ENCODE results near the gene SATB1. TPM values are rescaled to one million over a fixed set of nuclear protein-coding genes. Genes with fewer than 3 reads are reported as not detected.

The SATB1 gene
- polyA plus RNA-seq, 1 donor = 44.9 TPM

GRCh38 chr3:18431266-18431665 is 6.1 kb upstream of the SATB1 start:
- no peak for DNase-seq (ENCODE audit: low read depth)

DNA sequence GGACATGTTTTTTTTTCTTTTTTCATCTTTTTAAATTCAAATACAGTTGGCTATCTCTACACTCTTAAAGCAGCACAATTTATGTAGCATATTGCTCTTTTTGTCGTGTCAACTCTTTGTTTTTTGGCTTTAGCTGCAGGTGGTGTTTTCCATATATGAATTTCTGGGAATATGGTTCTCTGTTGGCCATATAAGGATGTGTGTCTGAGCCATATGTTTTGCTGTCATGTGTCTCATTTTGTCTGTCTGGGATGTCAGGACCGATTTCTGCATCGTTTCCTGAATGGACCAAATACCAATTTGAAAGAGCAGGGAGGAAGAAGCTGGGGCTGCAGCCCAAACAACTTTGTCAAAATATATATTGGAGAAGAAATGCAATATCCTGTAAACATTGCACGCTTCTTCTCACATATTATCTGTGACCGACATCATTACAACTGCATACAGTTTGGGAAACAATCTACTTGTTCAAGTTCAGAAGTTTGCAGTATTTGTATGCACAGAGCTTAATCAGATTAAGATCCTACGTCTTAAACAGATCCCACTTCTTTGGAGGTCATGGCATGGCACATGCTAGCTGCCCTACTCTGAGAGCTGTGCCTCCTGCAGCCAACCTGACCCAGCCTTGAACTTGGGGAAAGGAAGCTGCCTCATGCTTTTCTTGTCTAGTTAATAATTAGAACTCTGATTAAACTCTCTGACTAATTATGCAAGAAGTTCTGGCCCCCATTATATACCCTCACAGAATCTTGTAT is 4.0 kb upstream of the SATB1 start:
- DNase-seq (ENCODE audit: low read depth) = no peak

- no peak for DNase-seq (ENCODE audit: low read depth)
Observed at GRCh38 chr3:18428036-18428435, 2.9 kb upstream of the SATB1 start.

DNA sequence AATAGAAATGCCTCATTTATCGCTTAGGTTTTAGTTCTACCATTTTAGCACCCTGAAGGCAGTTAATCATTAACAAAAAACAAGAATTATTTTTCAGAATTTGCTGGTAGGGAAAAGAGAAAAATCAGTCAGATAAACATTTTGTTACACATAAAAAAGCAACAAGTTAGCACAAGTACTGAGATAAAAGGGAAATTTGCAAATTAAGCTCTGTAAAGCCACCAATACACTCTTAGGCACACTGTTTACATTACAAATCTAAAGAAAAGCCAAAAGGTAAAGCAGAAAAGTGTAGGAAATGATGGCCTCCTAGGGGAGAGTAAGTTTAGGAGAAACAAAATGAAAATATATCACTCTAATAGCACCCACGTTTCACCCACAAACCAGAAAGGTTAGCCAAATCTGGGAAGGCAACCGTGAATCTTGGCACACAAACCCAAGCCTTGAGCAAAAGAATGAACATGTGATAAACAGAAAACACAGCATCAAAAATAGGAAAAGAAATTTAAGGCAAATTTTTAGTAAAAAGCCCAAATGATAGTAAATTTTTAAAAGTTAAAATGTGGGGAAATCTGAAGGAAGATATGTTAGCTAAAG is 1.6 kb upstream of the SATB1 start:
- no peak for DNase-seq (ENCODE audit: low read depth)

DNA sequence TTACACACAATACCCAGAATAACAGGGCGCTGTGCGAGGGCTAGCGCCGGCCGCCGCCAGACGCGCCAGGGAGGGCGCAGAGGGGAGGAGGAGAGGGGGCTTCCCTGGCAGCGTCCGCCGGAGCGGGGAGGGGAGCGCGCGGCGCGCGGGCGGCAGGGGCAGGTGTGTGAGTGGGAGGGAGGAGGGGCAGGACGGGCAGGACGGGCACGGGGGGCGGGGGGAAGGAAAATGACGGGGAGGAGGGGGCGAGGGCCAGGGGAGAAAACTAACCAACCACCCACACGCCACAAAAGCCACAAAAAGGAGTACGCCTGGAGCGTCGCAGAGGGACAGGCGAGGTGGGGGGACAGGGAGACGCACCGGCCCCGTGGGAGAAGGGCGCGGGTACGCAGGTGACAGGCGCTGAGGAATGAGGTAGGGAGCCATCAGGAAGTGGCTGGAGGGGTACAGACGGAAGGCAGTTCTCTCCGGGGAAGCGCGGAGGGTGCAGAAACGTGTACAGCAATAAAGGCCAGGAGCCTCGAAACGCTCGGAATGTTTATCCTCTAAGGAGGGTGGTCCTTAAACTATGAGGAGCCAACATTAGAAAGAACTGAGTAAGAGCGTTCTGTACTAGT is 610 bp upstream of the SATB1 start:
- no peak for DNase-seq (ENCODE audit: low read depth)

DNA sequence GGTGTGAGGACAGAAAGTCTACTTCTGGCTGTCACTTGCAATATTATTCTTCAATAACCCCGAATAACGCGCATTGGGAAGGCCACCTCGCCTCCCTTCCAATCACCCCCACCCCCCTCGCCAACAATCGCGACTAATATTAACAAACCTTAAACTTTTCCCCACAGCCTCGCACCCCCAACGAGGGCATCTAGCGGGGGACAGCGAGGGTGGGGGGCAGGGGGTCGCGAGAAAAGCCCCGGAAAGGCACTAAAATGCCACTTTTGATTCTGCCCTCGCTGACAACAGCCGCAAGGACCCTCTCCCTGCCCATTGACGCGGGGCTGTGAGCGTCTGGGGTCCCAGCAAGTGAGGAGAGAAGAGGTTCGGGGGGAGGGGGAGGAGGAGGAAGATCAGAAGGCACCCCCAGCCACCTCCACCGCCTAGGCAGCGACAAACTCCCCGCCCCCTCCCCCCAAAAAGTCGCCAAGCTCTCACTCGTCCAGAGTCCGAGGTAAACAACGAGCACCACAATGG is 868 bp downstream of the SATB1 start:
- no peak for DNase-seq (ENCODE audit: low read depth)

DNA sequence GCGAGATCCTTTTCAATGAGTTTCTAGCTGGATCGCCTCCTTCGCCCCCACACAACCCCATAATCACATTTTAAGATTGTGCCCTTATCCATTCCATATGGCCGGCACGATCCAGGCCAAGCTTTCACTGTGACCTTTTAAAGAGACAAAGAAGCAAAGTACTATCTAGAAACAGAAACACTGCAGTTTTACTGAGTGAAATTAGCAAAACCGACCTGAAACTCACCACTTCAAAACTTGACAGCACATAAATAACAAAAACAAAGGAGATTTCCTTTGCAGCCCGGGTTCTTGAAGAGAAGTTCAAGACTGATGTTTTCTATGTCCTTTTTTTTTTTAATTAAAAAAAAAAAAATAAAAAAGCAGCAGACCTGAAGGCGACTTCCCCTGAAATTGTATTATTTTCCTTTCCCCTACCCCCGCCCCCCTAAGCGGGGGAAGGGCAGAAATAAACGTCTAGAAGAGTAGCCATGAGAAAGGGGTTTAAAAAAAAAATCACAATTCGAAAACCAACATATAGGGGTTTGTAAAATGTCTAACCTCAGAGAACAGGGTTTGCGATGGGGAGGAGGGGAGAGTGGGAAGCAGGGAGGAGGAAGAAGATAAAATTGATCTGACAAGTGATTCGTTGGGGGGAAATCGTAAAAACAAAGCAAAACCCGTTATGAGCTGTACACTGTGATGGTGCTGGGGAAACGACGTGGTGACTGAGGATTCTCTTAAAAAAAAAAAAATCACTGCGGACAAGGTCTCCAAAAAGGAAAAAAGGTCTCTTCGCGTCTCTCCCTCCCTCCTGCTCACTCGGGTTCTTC is 1.5 kb downstream of the SATB1 start:
- no peak for DNase-seq (ENCODE audit: low read depth)

- no peak for DNase-seq (ENCODE audit: low read depth)
Observed at GRCh38 chr3:18422972-18423371, 2.2 kb downstream of the SATB1 start.

GRCh38 chr3:18420555-18420954 is 4.6 kb downstream of the SATB1 start:
- DNase-seq (ENCODE audit: low read depth) = no peak

GRCh38 chr3:18419232-18419631 is 5.9 kb downstream of the SATB1 start:
- DNase-seq (ENCODE audit: low read depth) = no peak

GRCh38 chr3:18417904-18418572 is 7.1 kb downstream of the SATB1 start:
- no peak for DNase-seq (ENCODE audit: low read depth)

DNA sequence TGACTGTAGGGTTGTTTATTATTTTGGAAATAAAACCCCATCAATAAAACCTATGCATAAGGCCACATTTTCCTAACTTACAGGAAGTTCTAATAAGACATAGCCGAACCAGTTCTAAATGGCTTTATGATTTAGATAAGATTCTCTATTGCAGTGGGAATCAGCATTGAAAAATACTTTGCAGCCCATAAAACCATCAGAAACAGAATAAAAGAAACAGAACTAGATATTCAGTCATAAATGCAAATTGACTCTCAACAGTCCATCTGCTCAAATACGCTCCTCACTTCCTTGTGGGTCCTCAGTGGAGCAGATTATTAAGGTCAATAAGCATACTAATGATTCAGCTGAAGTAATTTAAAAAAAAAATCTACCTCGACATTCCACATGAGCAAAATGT is 8.8 kb downstream of the SATB1 start:
- DNase-seq (ENCODE audit: low read depth) = no peak

DNA sequence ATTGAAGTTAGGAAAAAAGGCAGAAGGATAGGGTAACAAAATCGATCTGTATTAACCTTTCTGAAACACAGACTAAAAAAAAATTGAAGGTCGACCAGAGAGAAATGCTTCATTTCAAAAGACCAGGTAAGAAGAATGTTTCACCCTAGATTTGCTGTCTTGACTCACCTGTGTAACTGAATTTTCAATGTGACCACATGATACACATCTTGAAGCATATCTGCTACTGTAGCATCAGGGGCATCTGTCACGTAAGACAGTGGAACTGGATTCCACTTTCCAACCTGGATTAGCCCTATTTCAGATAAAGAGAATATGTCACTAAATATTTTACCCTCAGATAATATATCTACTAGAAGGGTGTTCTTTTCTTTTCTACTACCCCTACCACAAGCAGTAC is 9.3 kb downstream of the SATB1 start:
- no peak for DNase-seq (ENCODE audit: low read depth)

DNA sequence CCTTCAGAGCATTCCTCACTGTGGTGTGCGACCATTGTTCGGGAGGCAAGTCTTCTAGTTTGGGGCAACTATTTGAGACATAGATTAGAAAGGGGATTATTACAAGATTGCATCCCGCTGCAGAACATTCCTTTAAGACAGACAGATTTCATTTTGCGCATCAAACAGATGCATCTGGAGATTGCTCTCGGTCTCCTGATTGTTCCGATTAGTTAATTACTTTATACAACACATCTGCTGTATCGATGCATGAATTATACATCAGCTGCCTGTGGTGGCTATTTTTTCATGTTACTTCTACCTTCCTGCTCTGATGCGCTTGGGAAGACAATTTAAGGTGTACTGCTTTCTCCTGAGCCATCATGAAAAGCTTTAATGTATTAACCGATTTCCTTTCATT is 10.0 kb downstream of the SATB1 start:
- no peak for DNase-seq (ENCODE audit: low read depth)

GRCh38 chr3:18412684-18413083 is 12.5 kb downstream of the SATB1 start:
- no peak for DNase-seq (ENCODE audit: low read depth)

- DNase-seq (ENCODE audit: low read depth) = no peak
Observed at GRCh38 chr3:18411541-18411940, 13.6 kb downstream of the SATB1 start.

- DNase-seq (ENCODE audit: low read depth) = no peak
Observed at GRCh38 chr3:18410205-18410604, 14.9 kb downstream of the SATB1 start.

GRCh38 chr3:18409266-18409665 is 15.9 kb downstream of the SATB1 start:
- DNase-seq (ENCODE audit: low read depth) = no peak

- DNase-seq (ENCODE audit: low read depth) = no peak
Observed at GRCh38 chr3:18405141-18405540, 20.0 kb downstream of the SATB1 start.

DNA sequence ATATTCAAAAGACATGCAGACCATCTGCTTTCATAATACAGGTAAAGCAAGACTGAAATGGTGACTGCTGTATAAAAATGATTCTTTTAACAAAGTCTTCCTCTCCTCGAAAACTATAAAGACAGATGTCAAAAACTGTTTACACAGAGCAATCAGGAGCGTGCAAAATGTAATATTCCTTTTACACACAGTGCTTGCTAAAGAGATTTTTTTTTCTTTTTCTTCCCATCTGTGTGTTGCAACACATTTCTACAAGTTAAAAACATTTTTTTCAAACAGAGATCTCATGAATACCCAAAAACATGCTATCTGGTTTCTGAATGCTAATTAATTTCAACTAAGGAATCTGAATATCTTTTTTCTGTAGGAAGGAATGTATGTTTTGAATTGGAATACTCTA is 22.1 kb downstream of the SATB1 start:
- DNase-seq (ENCODE audit: low read depth) = no peak

GRCh38 chr3:18402239-18402799 is 22.8 kb downstream of the SATB1 start:
- no peak for DNase-seq (ENCODE audit: low read depth)

Measured in forelimb muscle (tissue), 1 donor.